ENCODE measurements around the gene SCGN. TPM values are rescaled to one million over a fixed set of nuclear protein-coding genes. Genes with fewer than 3 reads are reported as not detected.

Gene SCGN
- total and polyA plus RNA-seq, 12 donors, result 0.26 to 2.7 (median 0.94) TPM; not detected in 2

DNA sequence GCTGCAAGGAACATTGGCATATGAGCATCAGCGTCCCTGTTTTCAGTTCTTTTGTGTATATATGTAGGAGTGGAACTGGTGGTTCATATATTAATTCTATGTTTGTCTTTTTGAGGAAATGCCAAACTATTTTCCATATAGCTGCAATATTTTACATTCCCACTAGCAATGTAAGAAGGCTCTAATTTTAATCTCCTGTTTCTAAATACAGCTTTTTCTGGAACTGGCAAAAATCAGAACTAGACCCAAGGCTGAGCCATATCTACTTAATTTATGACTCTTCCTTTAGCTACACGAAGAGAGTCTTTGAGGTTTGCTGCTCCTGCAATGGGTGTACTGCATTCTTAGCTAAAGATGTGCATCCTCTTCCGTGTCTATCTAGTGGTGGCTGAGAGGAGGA is 52.0 kb downstream of the SCGN start:
- DNase-seq (no peak), ATAC-seq (no peak)
- no peaks in the 10 kb centered on the region for H3K4me1 ChIP-seq
- H3K27me3 ChIP-seq, result peaks cover 0 to 17% (median 0%) of the 10 kb centered on the region in 7 donors
- 72 to 73% methylated on average over 3 of the region's 3 CpGs for WGBS, 2 donors
- H3K27ac ChIP-seq, result no peak overlapping the region
- TF ChIP-seq, protein P1, sequence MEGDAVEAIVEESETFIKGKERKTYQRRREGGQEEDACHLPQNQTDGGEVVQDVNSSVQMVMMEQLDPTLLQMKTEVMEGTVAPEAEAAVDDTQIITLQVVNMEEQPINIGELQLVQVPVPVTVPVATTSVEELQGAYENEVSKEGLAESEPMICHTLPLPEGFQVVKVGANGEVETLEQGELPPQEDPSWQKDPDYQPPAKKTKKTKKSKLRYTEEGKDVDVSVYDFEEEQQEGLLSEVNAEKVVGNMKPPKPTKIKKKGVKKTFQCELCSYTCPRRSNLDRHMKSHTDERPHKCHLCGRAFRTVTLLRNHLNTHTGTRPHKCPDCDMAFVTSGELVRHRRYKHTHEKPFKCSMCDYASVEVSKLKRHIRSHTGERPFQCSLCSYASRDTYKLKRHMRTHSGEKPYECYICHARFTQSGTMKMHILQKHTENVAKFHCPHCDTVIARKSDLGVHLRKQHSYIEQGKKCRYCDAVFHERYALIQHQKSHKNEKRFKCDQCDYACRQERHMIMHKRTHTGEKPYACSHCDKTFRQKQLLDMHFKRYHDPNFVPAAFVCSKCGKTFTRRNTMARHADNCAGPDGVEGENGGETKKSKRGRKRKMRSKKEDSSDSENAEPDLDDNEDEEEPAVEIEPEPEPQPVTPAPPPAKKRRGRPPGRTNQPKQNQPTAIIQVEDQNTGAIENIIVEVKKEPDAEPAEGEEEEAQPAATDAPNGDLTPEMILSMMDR (IDR thresholded peaks at IDR 0.05), result no peak
- H3K9me3 ChIP-seq, result no peaks in the 10 kb centered on the region
- no peak overlapping the region for H3K4me3 ChIP-seq
- H3K36me3 ChIP-seq, result no peaks in the 10 kb centered on the region
- intact Hi-C loops (cut with DNase I), result no loop called here

DNA sequence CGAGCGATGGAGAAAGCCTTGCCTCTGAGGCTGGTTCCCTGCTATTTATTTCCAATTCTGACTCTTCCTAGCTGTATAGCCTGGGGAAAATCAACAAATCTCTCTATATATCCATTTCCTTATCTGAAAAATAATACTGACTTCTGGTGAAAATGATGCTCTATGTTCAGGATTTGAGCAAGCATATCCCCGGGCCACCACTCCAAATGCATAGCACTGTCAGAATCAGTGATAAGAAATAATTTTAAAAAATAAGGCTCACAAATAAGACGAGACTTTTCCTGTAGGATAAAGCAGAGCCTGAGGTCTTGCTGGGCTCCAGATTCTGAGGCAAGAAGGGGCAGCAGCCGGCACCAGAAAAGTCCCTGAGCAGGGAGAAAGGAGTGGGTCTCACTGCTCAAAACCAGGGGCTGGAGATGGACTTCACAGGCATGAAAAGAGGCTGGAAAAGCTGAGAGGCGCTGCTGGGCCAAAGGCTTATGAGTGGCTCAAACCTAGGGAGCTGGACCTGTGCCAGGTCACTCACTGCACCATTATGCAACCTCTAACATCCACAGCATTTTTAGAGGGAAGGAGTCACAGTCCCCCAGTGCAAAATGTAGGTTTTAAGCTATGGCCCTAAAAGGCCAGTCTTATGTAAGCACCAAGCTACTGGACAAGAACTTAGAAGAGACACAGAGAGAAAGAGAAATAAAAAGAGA is 54.4 kb downstream of the SCGN start:
- Histone ChIP-seq H3K27me3 (peaks cover 0 to 17% (median 0%) of the 10 kb centered on the region in 7 donors), H3K9me3 (no peaks in the 10 kb centered on the region), H3K36me3 (no peaks in the 10 kb centered on the region), H3K4me3 (no peak overlapping the region), H3K4me1 (no peaks in the 10 kb centered on the region), H3K27ac (no peak overlapping the region)
- ATAC-seq (no peak), DNase-seq (peak in 1 of 2 donors; percentile 24)
- intact Hi-C loops (cut with DNase I), result no loop called here
- 68 to 74% methylated on average over 6 of the region's 6 CpGs for WGBS, 2 donors
- TF ChIP-seq, protein P1 (IDR thresholded peaks at IDR 0.05), result no peak

DNA sequence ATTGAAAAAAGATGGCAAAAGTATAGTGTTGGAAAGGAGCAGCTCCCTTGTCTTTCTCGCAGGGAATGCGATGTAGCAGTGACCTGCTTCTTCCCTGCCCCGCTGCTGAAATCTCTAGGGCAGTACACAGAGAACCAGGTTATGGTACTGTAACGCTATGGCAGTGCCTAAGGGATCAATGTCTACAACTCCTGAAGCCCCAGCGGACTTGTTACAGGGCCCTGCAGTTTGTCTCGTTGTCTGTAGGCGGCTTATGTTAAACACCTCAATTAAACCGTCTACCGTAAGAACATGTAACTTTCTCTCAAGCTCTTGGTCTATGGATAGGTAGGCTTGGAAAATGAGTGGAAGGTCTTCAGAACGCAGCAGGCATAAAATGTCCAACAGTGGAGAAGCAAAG is 57.7 kb downstream of the SCGN start:
- DNase-seq, result no peak
- 91% methylated on average over 10 of the region's 10 CpGs for WGBS, 2 donors
- intact Hi-C loops (cut with DNase I), result loop anchor here in 3 of 10 donors (10.0 kb wide), 2 partner anchors 235 to 485 kb away; no protein-coding TSS in a partner anchor
- H3K27me3 ChIP-seq, result no peaks in the 10 kb centered on the region
- ATAC-seq, result no peak
- H3K36me3 ChIP-seq, result no peaks in the 10 kb centered on the region
- no peaks in the 10 kb centered on the region for H3K9me3 ChIP-seq
- no peak overlapping the region for H3K27ac ChIP-seq
- H3K4me3 ChIP-seq, result no peak overlapping the region
- TF ChIP-seq, protein P1 (IDR thresholded peaks at IDR 0.05), result no peak
- H3K4me1 ChIP-seq, result no peaks in the 10 kb centered on the region

DNA sequence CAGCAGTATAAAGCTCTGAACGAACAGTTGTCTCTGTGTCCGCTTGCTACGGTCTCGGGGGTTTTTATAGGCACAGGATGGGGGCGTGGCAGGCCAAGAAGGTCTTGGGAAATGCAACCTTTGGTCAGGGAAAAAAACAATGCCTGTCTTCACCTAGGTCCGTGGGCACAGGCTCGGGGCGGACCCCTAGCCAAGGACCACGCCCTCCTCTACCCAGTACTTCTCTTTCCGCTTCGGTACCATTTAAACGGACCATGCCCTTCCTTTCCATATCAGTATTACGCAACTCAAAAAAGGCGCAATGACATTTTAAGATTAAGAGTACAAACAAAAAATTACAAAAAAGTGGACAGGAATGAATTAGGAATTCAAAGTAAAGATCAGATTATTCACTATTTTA is 58.3 kb downstream of the SCGN start:
- DNase-seq (no peak), ATAC-seq (no peak)
- intact Hi-C loops (cut with DNase I), result loop anchor here in 3 of 10 donors (10.0 kb wide), 2 partner anchors 235 to 485 kb away; no protein-coding TSS in a partner anchor

More for the DNA sequence above, 58.3 kb downstream of the SCGN start:
- Histone ChIP-seq H3K36me3 (no peaks in the 10 kb centered on the region), H3K4me3 (no peak overlapping the region), H3K4me1 (no peaks in the 10 kb centered on the region), H3K9me3 (no peaks in the 10 kb centered on the region), H3K27ac (no peak overlapping the region), H3K27me3 (no peaks in the 10 kb centered on the region)
- 80 to 81% methylated on average over 14 of the region's 14 CpGs for WGBS, 2 donors
- TF ChIP-seq, protein P1 (IDR thresholded peaks at IDR 0.05), result no peak
